GM19463 (cell line): Measurements from ENCODE around the gene PDLIM5.

Experiments
- ATAC-seq: cut with Tn5 transposase; IDR thresholded peaks from one replicate; pipeline ENCODE4 v1.9.1; 2021; ENCODE audit warnings: mild to moderate bottlenecking, moderate library complexity; ENCODE audit not compliant: unreplicated experiment

Gene PDLIM5

GRCh38 chr4:94523617-94524016 lies 71.9 kb downstream of the PDLIM5 start:
- ATAC-seq, result no peak

GRCh38 chr4:94525993-94526728 lies 74.4 kb downstream of the PDLIM5 start:
- ATAC-seq, result peak; percentile 74

GRCh38 chr4:94527556-94528233 lies 76.0 kb downstream of the PDLIM5 start:
- ATAC-seq, result no peak

GRCh38 chr4:94528792-94529451 lies 77.2 kb downstream of the PDLIM5 start:
- no peak for ATAC-seq

GRCh38 chr4:94530073-94530472 lies 78.3 kb downstream of the PDLIM5 start:
- no peak for ATAC-seq

- ATAC-seq, result no peak
Measured at GRCh38 chr4:94531991-94532789, 80.4 kb downstream of the PDLIM5 start.

- ATAC-seq, result no peak
Measured at GRCh38 chr4:94533405-94534223, 81.9 kb downstream of the PDLIM5 start.

GRCh38 chr4:94534401-94535312 lies 82.9 kb downstream of the PDLIM5 start:
- peak; percentile 89 for ATAC-seq

- no peak for ATAC-seq
Measured at GRCh38 chr4:94536049-94536448, 84.3 kb downstream of the PDLIM5 start.

- no peak for ATAC-seq
Measured at GRCh38 chr4:94536649-94537469, 85.1 kb downstream of the PDLIM5 start.

GRCh38 chr4:94537921-94538628 lies 86.3 kb downstream of the PDLIM5 start:
- ATAC-seq, result no peak

GRCh38 chr4:94540476-94540875 lies 88.7 kb downstream of the PDLIM5 start:
- no peak for ATAC-seq

- ATAC-seq, result no peak
Measured at GRCh38 chr4:94544811-94545210, 93.1 kb downstream of the PDLIM5 start.

- ATAC-seq, result no peak
Measured at GRCh38 chr4:94545296-94545695, 93.6 kb downstream of the PDLIM5 start.

GRCh38 chr4:94546949-94547348 lies 95.2 kb downstream of the PDLIM5 start:
- ATAC-seq, result no peak

- no peak for ATAC-seq
Measured at GRCh38 chr4:94548571-94548970, 96.8 kb downstream of the PDLIM5 start.

GRCh38 chr4:94550352-94550751 lies 98.6 kb downstream of the PDLIM5 start:
- ATAC-seq, result no peak

- ATAC-seq, result no peak
Measured at GRCh38 chr4:94550851-94551250, 99.1 kb downstream of the PDLIM5 start.
